ENCODE results near the gene GAPT. TPM values are rescaled to one million over a fixed set of nuclear protein-coding genes. Genes with fewer than 3 reads are reported as not detected.
A peak's percentile ranks its signal among the peaks of the same experiment; 100 is the strongest.

GAPT gene
- total RNA-seq, 1 experiment from 2014 or later: not detected

DNA sequence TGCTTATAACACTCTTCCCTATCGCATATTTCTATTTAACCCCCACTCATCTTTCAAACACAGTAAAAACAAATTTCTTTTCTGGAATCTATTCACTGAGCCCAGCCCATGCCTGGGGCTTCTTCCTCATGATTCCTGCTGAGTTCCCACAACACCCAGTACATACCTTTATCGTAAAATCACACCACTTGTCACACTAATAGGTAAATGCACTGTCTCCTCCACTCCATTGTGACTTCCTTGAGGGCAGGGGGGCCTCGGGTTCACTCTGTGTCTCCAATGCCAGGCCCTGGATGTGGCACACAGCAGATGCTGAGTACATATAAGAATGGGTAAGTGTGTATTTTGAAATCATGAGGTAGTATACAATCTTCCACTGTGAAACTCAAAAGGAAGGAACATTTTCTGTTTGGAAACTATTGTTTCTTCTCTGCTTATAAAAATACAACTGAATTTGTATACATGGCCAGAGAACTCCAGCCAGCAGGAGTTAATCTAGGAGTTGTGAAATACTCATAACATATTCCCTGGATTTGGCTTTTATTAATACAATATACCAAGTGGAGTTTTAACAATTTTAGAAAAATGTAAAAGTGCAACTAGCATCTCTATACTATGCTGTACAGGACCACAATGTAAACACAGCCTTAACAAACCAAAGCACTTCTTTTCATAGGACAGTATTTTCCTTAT lies 38.5 kb upstream of the GAPT start:
- Histone ChIP-seq H3K4me1 (replicated peaks; ENCODE audit: insufficient read depth) (peaks cover 38% of the 10 kb centered on the region), H3K79me2 (ENCODE audit: low read depth) (peaks cover 49% of the 10 kb centered on the region), H3K4me2 (peak overlapping the region; percentile 92), H2AFZ (no peak overlapping the region), H3K27me3 (ENCODE audit: insufficient read depth, low read depth) (no peaks in the 10 kb centered on the region), H3K4me3 (peak overlapping the region; percentile 90; the same call in 1 of the 2 replicates), H3K36me3 (ENCODE audit: low read depth) (peaks cover 73% of the 10 kb centered on the region), H3K27ac (peak overlapping the region; percentile 96), H3K9me2 (ENCODE audit: insufficient read depth) (no peaks in the 10 kb centered on the region), H3K9me3 (ENCODE audit: insufficient read depth, low read depth) (no peaks in the 10 kb centered on the region), H3F3A (ENCODE audit: insufficient read depth, low read depth) (peaks cover 87% of the 10 kb centered on the region), H4K20me1 (ENCODE audit: insufficient read depth) (peaks cover 36% of the 10 kb centered on the region)
- TSS peak; percentile 73 for BruUV-seq (replicated peaks)
- ChIA-PET POLR2A (ENCODE audit: unreplicated experiment) (interaction anchor here (0.7 to 1.0 kb wide), 2 partner anchors 192 to 465 kb away, joined by 3 read pairs; no protein-coding TSS in a partner anchor), CTCF (no interaction called here)
- TF ChIP-seq, protein P1, sequence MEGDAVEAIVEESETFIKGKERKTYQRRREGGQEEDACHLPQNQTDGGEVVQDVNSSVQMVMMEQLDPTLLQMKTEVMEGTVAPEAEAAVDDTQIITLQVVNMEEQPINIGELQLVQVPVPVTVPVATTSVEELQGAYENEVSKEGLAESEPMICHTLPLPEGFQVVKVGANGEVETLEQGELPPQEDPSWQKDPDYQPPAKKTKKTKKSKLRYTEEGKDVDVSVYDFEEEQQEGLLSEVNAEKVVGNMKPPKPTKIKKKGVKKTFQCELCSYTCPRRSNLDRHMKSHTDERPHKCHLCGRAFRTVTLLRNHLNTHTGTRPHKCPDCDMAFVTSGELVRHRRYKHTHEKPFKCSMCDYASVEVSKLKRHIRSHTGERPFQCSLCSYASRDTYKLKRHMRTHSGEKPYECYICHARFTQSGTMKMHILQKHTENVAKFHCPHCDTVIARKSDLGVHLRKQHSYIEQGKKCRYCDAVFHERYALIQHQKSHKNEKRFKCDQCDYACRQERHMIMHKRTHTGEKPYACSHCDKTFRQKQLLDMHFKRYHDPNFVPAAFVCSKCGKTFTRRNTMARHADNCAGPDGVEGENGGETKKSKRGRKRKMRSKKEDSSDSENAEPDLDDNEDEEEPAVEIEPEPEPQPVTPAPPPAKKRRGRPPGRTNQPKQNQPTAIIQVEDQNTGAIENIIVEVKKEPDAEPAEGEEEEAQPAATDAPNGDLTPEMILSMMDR (conservative IDR thresholded peaks at IDR 0.05): no peak
- no peak for TF ChIP-seq EZH2 (IDR thresholded peaks at IDR 0.05; ENCODE audit: low read depth)
- DNase-seq: peak; percentile 64 to 88
- intact Hi-C loops (cut with micrococcal nuclease; ENCODE audit: unreplicated experiment): loop anchor here (1.0 to 5.0 kb wide), 4 partner anchors 120 to 264 kb away; no protein-coding TSS in a partner anchor

- ChIA-PET POLR2A (ENCODE audit: unreplicated experiment) (interaction anchor here (0.7 to 1.0 kb wide), 2 partner anchors 193 to 466 kb away, joined by 3 read pairs; no protein-coding TSS in a partner anchor), CTCF (no interaction called here)
- Histone ChIP-seq H3K27ac (peak overlapping the region; percentile 96), H3K79me2 (ENCODE audit: low read depth) (peaks cover 55% of the 10 kb centered on the region), H3K36me3 (ENCODE audit: low read depth) (peaks cover 79% of the 10 kb centered on the region), H3K4me2 (peak overlapping the region; percentile 92), H2AFZ (no peak overlapping the region), H4K20me1 (ENCODE audit: insufficient read depth) (peaks cover 42% of the 10 kb centered on the region), H3K4me3 (peak overlapping the region; percentile 90), H3K27me3 (ENCODE audit: insufficient read depth, low read depth) (no peaks in the 10 kb centered on the region), H3K4me1 (replicated peaks; ENCODE audit: insufficient read depth) (peaks cover 38% of the 10 kb centered on the region), H3F3A (ENCODE audit: insufficient read depth, low read depth) (peaks cover 90% of the 10 kb centered on the region), H3K9me2 (ENCODE audit: insufficient read depth) (no peaks in the 10 kb centered on the region), H3K9me3 (ENCODE audit: insufficient read depth, low read depth) (no peaks in the 10 kb centered on the region)
- intact Hi-C loops (cut with micrococcal nuclease; ENCODE audit: unreplicated experiment): loop anchor here (2.0 to 5.0 kb wide), 2 partner anchors 121 to 215 kb away; no protein-coding TSS in a partner anchor
- DNase-seq: no peak
- no TSS peak for BruUV-seq (replicated peaks)
- TF ChIP-seq, protein P1 (conservative IDR thresholded peaks at IDR 0.05): no peak
- TF ChIP-seq EZH2 (IDR thresholded peaks at IDR 0.05; ENCODE audit: low read depth): no peak
Measured at GRCh38 chr5:58453306-58453705, 37.9 kb upstream of the GAPT start.

- Histone ChIP-seq H3K27ac (peak overlapping the region; percentile 96), H3K4me3 (peak overlapping the region; percentile 90), H3K4me1 (replicated peaks; ENCODE audit: insufficient read depth) (peaks cover 38% of the 10 kb centered on the region), H3K9me2 (ENCODE audit: insufficient read depth) (no peaks in the 10 kb centered on the region), H3K79me2 (ENCODE audit: low read depth) (peaks cover 62% of the 10 kb centered on the region), H3K4me2 (peak overlapping the region; percentile 92), H4K20me1 (ENCODE audit: insufficient read depth) (peaks cover 49% of the 10 kb centered on the region), H3K9me3 (ENCODE audit: insufficient read depth, low read depth) (no peaks in the 10 kb centered on the region), H2AFZ (no peak overlapping the region), H3K27me3 (ENCODE audit: insufficient read depth, low read depth) (no peaks in the 10 kb centered on the region), H3K36me3 (ENCODE audit: low read depth) (peaks cover 86% of the 10 kb centered on the region), H3F3A (ENCODE audit: insufficient read depth, low read depth) (peaks cover 95% of the 10 kb centered on the region)
- DNase-seq: no peak
- CTCF ChIA-PET: interaction anchor here (0.7 kb wide), 1 partner anchor 759 kb away, joined by 6 read pairs; no protein-coding TSS in a partner anchor
- no peak for TF ChIP-seq EZH2 (IDR thresholded peaks at IDR 0.05; ENCODE audit: low read depth)
- TF ChIP-seq, protein P1 (conservative IDR thresholded peaks at IDR 0.05): no peak
- intact Hi-C loops (cut with micrococcal nuclease; ENCODE audit: unreplicated experiment): loop anchor here (5.0 kb wide), 1 partner anchor 122 kb away; no protein-coding TSS in a partner anchor
- POLR2A ChIA-PET (ENCODE audit: unreplicated experiment): interaction anchor here (1.0 kb wide), 1 partner anchor 194 kb away, joined by 3 read pairs; no protein-coding TSS in a partner anchor
- no TSS peak for BruUV-seq (replicated peaks)
Measured at GRCh38 chr5:58454025-58454424, 37.2 kb upstream of the GAPT start.

All from PC-9 (cell line).